Activated naive CD8-positive, alpha-beta T cell treated with anti-CD3 and anti-CD28 coated beads, Interleukin-2, amount 10 ng/mL, durations not matched to agents 7 days and 5 days (primary cell): ENCODE results near the gene ADRA1B. TPM values are rescaled to one million over a fixed set of nuclear protein-coding genes. Genes with fewer than 3 reads are reported as not detected.

Experiments used
- ATAC-seq: fragments of 150-1000 bp; cut with Tn5 transposase; one replicate; pipeline ENCODE4 v1.10.0; 2021; ENCODE audit warnings: low read depth, moderate library complexity
- POLR2A ChIA-PET: fragments of 350-600 bp; sonication (Branson Sonifier 250); formaldehyde crosslinking; loops from one replicate; lab custom pipeline; 2021; ENCODE audit warnings: antibody characterized with exemption; lab: Charles Lee
- DNase-seq: peaks from one replicate; pipeline ENCODE4 v3.0.0; 2021
- H3K27ac Mint-ChIP-seq: one replicate; pipeline ENCODE4 v1.8.0; 2022; ENCODE audit warnings: mild to moderate bottlenecking, mixed read lengths
- H3K27me3 Mint-ChIP-seq: one replicate; pipeline ENCODE4 v1.8.0; 2022; ENCODE audit warnings: mild to moderate bottlenecking, moderate library complexity, mixed read lengths
- H3K36me3 Mint-ChIP-seq: one replicate; pipeline ENCODE4 v1.8.0; 2021; ENCODE audit warnings: mild to moderate bottlenecking, mixed read lengths
- H3K4me1 Mint-ChIP-seq: one replicate; pipeline ENCODE4 v1.8.0; 2021; ENCODE audit warnings: mixed read lengths
- H3K4me3 Mint-ChIP-seq: one replicate; pipeline ENCODE4 v1.8.0; 2022; ENCODE audit warnings: mild to moderate bottlenecking, moderate library complexity, mixed read lengths
- H3K9me3 Mint-ChIP-seq: one replicate; pipeline ENCODE4 v1.8.0; 2021; ENCODE audit warnings: mixed read lengths
- total RNA-seq, 2 experiments: library from RNA; stranded (reverse); gene quantifications; one replicate each; pipeline ENCODE4 v1.2.3, GENCODE V29; 2021

ADRA1B gene
- total RNA-seq, 2 experiments from 2014 or later: not detected

DNA sequence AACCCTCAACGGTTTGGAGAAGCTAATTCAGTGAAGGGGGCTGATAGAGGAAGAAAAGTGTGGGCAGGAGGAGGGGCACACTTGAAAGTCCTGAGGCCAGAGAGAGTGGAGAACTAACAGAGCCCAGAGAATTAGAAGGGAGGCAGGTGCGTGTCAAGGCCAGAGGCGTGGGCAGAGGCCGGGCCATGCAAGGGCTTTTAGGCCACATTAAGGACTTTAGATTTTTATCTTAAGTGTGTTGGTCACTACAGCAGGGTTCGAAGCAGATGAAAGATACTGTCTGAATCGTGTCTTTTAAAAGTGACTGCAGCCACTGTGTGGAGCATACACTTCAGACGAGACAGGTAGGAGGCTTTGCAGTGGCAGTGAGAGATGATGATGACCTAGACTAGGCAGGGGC lies 6.7 kb downstream of the ADRA1B start:
- no peaks in the 10 kb centered on the region for H3K36me3 Mint-ChIP-seq
- no peak overlapping the region for H3K4me3 Mint-ChIP-seq
- POLR2A ChIA-PET: no interaction called here
- no peaks in the 10 kb centered on the region for H3K9me3 Mint-ChIP-seq
- H3K27ac Mint-ChIP-seq: no peak overlapping the region
- DNase-seq (no peak), ATAC-seq (no peak)
- H3K27me3 Mint-ChIP-seq: peaks cover 23% of the 10 kb centered on the region
- no peaks in the 10 kb centered on the region for H3K4me1 Mint-ChIP-seq

DNA sequence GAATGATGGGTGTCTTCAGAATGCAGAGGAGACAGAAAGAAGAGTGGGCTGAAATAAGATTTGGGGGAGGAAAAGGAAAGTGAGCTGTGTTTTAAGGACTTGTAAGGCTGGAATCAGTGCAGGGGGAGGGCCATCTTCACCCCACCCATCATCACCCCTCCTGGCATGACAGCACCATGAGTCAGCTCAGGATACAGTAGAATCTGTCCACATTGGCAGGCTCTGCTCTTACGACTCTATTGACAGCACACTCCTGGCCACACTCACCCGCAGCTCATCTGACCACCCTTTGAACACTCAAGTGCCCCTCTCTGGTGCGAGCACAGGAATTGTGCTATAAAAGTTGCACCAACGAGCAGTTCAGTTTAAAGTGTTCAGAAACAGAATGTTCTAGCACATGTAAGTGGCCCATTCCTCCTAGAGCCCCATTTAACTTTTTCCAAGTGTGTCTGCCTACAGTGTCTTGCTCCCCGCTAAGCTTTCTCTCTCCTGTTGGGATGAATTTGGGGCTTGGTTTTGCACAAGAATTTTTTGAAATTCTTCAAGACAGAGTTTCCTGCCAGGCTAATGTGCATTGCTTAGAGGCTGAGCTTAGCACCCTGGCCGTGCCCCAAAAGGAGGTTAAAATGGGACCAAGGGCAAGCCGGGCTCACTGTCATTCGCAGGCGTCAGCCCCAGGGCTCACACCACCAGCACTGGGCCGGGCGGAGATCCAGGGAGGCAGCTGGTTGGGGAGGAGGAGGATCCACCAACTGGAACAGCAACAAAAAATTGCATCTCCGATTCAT lies 12.0 kb downstream of the ADRA1B start:
- Mint-ChIP-seq H3K4me3 (no peak overlapping the region), H3K27me3 (peaks cover 45% of the 10 kb centered on the region), H3K27ac (no peak overlapping the region), H3K4me1 (peaks cover 3% of the 10 kb centered on the region), H3K9me3 (no peaks in the 10 kb centered on the region), H3K36me3 (no peaks in the 10 kb centered on the region)
- POLR2A ChIA-PET: no interaction called here
- DNase-seq: no peak
- ATAC-seq: no peak

DNA sequence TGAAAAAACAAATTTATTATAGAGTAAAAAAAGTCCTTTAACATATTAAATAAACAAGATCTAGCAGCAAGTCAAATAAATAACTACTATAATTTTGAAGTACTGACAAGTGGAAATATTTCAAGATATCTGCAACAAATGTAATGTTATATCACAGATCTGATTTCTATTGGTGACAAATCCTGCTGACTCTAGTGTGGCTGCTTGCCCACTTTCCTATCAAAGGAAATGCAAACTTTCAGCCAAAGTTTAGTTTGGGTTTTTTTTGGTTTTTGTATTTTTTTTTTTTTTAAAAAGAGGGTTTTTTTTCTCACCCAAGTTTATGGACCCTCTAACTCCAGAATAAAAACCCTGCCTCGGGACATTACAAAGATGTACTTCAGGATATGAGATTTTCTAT lies 12.9 kb downstream of the ADRA1B start:
- no peak overlapping the region for H3K27ac Mint-ChIP-seq
- peaks cover 49% of the 10 kb centered on the region for H3K27me3 Mint-ChIP-seq
- DNase-seq (no peak), ATAC-seq (no peak)
- H3K4me3 Mint-ChIP-seq: no peak overlapping the region
- peaks cover 7% of the 10 kb centered on the region for H3K4me1 Mint-ChIP-seq
- H3K9me3 Mint-ChIP-seq: no peaks in the 10 kb centered on the region
- POLR2A ChIA-PET: no interaction called here
- H3K36me3 Mint-ChIP-seq: no peaks in the 10 kb centered on the region

DNA sequence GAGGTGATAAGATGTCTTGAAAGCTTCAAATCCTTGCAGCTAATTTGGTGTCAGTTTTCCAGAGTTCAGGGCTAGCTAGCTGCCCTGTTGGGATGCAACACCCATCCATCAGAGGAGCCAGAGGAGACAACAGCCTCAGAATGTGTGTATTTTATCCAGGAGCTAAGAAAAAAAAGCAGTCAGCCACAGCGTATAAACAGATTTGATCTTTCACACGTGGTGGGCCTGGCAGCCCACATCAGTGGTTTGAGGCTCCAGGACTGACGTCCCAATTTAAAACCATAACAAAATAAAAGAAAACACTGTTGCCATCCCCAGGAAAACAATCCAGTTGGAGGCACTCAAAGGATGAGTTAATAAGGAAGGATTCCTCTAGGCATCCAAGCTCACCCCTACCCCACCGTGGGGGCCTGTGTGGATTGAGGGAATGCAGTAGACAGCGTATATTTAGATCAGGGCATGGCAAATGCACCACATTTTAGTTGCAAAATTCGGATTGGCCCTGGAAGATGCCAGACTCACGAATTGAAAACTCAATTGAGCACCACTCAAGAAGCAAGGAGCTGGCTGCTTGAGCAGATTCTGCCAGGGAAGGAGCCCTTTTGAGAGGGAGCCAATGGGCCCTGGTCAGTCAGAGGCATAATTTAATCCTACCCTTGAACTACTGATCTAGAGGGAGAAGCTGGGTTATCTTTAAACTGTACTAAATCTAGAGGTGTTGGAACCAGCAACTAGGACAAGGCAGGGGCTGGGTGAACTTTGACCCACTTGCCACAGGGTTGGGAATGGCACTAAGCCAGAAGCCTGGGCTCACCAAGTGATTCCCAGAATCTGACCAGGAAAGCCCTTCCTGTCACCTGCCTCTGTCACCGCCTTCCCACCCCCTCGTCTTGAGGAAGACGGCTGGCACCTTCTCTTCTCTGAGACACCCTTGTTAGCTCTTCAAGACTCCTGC lies 17.5 kb downstream of the ADRA1B start:
- POLR2A ChIA-PET: interaction anchor here (0.7 kb wide), 1 partner anchor 160 kb away, joined by 3 read pairs; no protein-coding TSS in a partner anchor
- Mint-ChIP-seq H3K36me3 (no peaks in the 10 kb centered on the region), H3K4me1 (peaks cover 7% of the 10 kb centered on the region), H3K9me3 (no peaks in the 10 kb centered on the region), H3K27me3 (peaks cover 55% of the 10 kb centered on the region), H3K4me3 (no peak overlapping the region), H3K27ac (no peak overlapping the region)
- DNase-seq (peak; percentile 33), ATAC-seq (peak; percentile 36)

DNA sequence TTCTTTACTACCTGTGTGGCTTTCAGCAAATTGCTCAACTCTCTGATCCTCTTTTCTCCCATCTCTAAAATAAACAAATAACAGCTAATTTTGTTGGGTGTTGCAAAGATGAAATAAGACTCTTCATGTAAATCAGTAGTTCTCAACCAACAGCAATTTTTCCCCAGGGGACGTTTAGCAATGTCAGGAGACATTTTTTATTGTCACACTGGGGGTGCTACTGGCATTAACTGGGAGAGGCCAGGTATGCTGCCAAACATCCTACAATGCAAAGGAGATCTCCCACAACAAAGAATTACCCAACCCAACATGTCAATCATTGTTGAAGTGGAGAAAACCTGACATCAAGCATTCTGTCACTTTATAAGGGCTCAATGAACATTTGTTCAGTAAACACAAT lies 19.7 kb downstream of the ADRA1B start:
- POLR2A ChIA-PET: no interaction called here

DNA sequence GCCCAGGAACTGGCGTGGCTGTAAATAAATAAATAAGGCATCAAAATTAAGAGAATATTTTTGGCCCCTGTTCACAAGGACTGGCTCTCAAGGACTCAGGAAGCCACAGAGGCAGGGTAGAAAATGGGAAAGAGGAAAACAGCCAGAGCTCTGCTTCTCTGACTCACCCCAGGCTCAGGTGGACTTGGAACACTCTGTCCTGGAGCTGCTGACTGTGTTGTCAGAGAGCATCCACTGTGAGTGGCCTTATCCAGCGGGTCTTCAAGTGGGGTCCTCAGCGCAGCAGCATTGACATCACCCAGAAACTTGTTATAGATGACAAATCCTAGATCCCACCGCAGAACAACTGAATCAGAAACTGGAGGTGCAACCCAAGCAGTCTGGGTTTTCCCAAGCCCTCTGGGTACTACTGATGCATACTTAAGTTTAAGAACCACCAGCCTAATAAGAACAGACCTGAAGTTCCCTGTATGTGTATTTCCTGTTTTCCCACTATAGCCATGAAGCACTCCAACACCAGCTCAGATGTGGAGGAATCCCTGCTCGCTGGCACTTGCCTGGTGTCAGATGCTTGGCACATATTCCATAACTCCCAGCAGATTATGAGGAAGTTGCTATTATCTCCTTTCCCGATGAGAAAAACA lies 20.5 kb downstream of the ADRA1B start:
- ATAC-seq (no peak), DNase-seq (no peak)
- Mint-ChIP-seq H3K4me3 (no peak overlapping the region), H3K27me3 (peaks cover 51% of the 10 kb centered on the region), H3K4me1 (peaks cover 7% of the 10 kb centered on the region), H3K27ac (no peak overlapping the region), H3K9me3 (no peaks in the 10 kb centered on the region), H3K36me3 (no peaks in the 10 kb centered on the region)
- POLR2A ChIA-PET: no interaction called here

More for the DNA sequence above, 19.7 kb downstream of the ADRA1B start:
- ATAC-seq: no peak
- Mint-ChIP-seq H3K4me1 (peaks cover 7% of the 10 kb centered on the region), H3K9me3 (no peaks in the 10 kb centered on the region), H3K36me3 (no peaks in the 10 kb centered on the region), H3K27ac (no peak overlapping the region), H3K4me3 (no peak overlapping the region), H3K27me3 (peaks cover 56% of the 10 kb centered on the region)
- DNase-seq: no peak

DNA sequence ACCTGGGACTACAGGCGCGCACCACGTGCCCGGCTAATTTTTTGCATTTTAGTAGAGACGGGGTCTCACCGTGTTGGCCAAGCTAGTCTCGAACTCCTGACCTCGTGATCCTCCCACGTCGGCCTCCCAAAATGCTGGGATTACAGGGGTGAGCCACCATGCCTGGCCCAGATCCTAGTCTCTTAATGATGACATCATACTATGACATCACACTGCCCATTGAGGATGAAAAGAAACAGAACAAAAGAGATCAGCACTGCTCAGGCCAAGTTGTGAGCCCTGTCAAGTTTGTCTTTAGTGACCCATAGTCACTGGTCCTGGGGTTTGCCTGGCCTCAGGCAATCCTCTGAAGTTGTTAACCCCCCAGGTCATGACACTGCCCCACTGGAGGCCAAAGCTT lies 21.3 kb downstream of the ADRA1B start:
- no peak for ATAC-seq
- Mint-ChIP-seq H3K27ac (no peak overlapping the region), H3K36me3 (no peaks in the 10 kb centered on the region), H3K4me3 (no peak overlapping the region), H3K4me1 (peaks cover 7% of the 10 kb centered on the region), H3K27me3 (peaks cover 45% of the 10 kb centered on the region), H3K9me3 (no peaks in the 10 kb centered on the region)
- POLR2A ChIA-PET: no interaction called here
- DNase-seq: no peak

DNA sequence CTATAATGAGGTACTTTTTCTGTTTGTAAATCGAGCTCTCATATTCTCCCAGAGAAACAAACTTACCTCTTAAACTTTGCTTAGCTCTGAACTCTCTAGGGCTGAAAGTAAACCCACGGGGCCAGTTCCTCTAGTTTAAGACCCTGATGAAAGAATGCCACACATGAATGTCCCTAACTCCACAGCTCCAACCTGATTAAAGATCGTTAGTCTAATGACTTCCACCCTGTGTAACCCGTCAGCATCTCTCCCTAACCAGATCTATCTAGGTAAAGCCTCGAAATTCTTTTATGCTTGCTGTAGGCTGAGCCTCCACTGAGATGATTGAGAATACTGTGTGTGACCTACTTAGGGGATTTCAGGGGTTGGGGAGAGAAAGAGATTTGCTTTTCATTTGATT lies 27.0 kb downstream of the ADRA1B start:
- ATAC-seq (no peak), DNase-seq (no peak)
- POLR2A ChIA-PET: no interaction called here
- no peak overlapping the region for H3K4me3 Mint-ChIP-seq
- H3K36me3 Mint-ChIP-seq: no peaks in the 10 kb centered on the region
- no peak overlapping the region for H3K27ac Mint-ChIP-seq
- H3K9me3 Mint-ChIP-seq: no peaks in the 10 kb centered on the region
- H3K4me1 Mint-ChIP-seq: peaks cover 4% of the 10 kb centered on the region
- H3K27me3 Mint-ChIP-seq: peaks cover 23% of the 10 kb centered on the region

DNA sequence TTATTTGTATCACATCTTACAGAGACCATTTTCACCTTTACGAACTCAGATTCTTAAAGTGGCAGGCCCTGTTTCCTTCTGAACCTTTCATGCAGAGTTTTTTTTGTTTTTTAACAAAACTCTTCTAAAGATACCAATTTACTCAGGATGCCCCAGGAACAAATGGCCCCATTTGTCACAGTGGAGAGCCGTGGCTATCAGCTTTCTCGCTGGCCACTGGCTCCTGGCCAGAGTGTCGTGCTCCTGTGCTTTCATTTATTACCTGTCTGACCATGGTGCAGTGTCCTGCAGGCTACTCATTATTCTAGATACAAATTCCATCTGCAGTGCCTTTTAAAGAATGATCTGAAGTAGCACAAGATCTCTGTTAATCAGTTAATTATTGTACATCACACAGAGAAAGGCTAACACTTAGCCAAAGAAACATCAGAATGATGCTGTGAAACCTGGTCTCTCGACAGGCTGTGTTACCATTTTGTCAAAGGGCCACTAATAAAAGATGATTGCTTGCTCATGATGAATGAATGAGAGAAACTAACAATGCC lies 27.8 kb downstream of the ADRA1B start:
- Mint-ChIP-seq H3K9me3 (no peaks in the 10 kb centered on the region), H3K36me3 (no peaks in the 10 kb centered on the region), H3K4me1 (peaks cover 4% of the 10 kb centered on the region), H3K27me3 (peaks cover 24% of the 10 kb centered on the region), H3K4me3 (no peak overlapping the region), H3K27ac (no peak overlapping the region)
- ATAC-seq (no peak), DNase-seq (no peak)
- POLR2A ChIA-PET: no interaction called here

DNA sequence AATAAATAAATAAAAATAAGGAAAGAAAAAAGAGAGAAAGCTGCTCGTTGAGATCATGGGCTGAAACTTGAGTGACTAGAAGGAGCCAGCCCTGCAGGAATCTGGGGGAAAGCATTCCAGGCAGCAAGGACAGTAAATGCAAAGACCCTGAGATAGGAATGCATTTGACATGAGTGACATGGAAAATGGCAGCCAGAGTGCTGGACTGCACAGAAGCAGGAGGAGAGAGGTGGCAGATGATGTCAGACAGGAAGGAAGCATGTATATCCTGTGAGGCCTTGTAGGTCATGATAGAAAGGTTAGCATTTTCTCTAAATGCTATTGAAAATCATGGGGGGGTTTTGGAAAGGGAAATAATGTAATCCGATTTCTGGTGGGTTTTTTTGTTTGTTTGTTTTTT lies 29.1 kb downstream of the ADRA1B start:
- H3K36me3 Mint-ChIP-seq: no peaks in the 10 kb centered on the region
- H3K4me1 Mint-ChIP-seq: peaks cover 4% of the 10 kb centered on the region
- H3K27ac Mint-ChIP-seq: no peak overlapping the region
- ATAC-seq (peak; percentile 45), DNase-seq (no peak)
- H3K4me3 Mint-ChIP-seq: peak overlapping the region; percentile 26
- H3K9me3 Mint-ChIP-seq: no peaks in the 10 kb centered on the region
- peaks cover 16% of the 10 kb centered on the region for H3K27me3 Mint-ChIP-seq
- POLR2A ChIA-PET: no interaction called here

DNA sequence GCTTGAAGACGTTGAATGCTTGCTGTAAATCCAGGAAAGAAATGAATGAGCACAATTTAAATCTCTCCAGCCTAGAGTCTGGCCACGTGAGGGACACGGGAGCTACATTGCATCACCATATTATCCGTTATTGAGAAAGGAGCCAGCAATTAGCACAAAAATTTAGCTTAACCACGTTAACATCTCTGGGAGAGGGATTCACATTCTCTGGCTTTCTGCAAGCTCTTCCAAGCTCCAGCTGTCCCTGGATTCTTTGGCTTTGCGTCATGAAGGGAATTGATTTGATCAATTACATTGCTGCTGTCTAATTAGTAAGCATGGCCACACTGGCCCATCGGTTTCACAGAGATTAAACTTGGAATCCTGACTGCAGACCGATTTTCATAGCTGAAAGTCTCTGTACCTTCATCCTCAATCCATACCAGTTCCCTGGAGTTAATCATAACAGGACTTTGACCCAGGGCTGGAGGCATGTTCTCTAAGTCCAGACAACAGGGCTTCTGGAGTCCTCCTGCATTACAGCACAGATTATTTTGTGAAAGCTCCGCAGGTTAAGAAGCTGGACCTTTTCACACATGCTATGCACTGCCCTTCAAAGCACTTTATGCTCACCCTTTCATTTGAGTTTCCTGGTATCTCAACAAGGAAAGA lies 31.6 kb downstream of the ADRA1B start:
- peaks cover 11% of the 10 kb centered on the region for H3K27me3 Mint-ChIP-seq

DNA sequence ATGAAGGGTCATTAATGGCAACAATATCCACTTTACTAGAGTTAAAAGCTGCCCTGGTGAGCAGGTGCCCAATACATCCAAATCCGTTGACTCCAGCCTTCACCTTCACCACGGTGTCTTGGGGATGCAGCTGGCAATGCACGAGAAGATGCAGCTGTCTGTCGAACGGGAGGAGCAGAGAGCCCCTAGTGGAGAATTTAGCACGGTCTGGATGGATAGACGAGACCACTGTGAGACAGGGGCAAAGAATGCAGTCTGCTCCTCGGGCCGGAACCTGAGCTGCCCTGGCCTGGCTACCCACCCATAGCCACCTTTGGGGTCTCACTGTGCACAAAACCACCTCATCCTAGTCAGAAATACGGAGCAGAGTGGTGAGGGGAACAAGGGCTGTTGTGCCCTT lies 35.1 kb downstream of the ADRA1B start:
- POLR2A ChIA-PET: no interaction called here
- H3K4me3 Mint-ChIP-seq: no peak overlapping the region
- H3K27me3 Mint-ChIP-seq: peaks cover 16% of the 10 kb centered on the region
- H3K9me3 Mint-ChIP-seq: no peaks in the 10 kb centered on the region
- ATAC-seq (no peak), DNase-seq (no peak)
- H3K27ac Mint-ChIP-seq: no peak overlapping the region
- H3K36me3 Mint-ChIP-seq: no peaks in the 10 kb centered on the region
- H3K4me1 Mint-ChIP-seq: no peaks in the 10 kb centered on the region

More for the DNA sequence above, 31.6 kb downstream of the ADRA1B start:
- Mint-ChIP-seq H3K4me1 (peaks cover 4% of the 10 kb centered on the region), H3K27ac (no peak overlapping the region), H3K4me3 (no peak overlapping the region), H3K36me3 (no peaks in the 10 kb centered on the region), H3K9me3 (no peaks in the 10 kb centered on the region)
- ATAC-seq: no peak
- no peak for DNase-seq
- POLR2A ChIA-PET: no interaction called here

DNA sequence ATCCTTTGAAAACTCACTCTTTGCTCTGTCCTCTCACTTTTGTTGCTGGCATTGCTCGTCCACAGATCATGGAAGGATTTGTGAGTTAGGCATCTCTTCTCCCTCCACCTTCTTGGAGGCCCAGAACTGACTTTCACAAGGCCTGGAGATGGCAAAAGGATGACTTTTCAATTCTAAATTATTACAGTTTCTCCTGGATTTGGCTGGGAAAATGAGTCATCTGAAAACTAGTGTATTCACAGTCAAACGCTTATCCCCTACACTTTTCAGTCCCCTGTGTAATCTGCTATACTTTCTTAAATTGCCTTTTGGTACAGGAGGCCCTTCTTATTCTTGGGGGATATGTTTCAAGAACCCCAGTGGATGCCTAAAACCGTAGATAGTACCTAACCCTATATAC lies 35.6 kb downstream of the ADRA1B start:
- no peak overlapping the region for H3K4me3 Mint-ChIP-seq
- H3K27me3 Mint-ChIP-seq: peaks cover 16% of the 10 kb centered on the region
- ATAC-seq (no peak), DNase-seq (no peak)
- POLR2A ChIA-PET: interaction anchor here (0.6 kb wide), 1 partner anchor 489 kb away, joined by 3 read pairs; no protein-coding TSS in a partner anchor
- H3K27ac Mint-ChIP-seq: no peak overlapping the region
- H3K4me1 Mint-ChIP-seq: no peaks in the 10 kb centered on the region
- H3K36me3 Mint-ChIP-seq: no peaks in the 10 kb centered on the region
- no peaks in the 10 kb centered on the region for H3K9me3 Mint-ChIP-seq
